Measurements from ENCODE around the gene TNRC6B. TPM values are rescaled to one million over a fixed set of nuclear protein-coding genes. Genes with fewer than 3 reads are reported as not detected.
A peak's percentile ranks its signal among the peaks of the same experiment; 100 is the strongest.
"Not testable (repeated sequence)": the region's sequence is repeated elsewhere in the genome, so short reads cannot be mapped to it uniquely, and the experiment has no call there.

TNRC6B gene
- total RNA-seq, 1 donor from 2014 or later, result 49.3 TPM

DNA sequence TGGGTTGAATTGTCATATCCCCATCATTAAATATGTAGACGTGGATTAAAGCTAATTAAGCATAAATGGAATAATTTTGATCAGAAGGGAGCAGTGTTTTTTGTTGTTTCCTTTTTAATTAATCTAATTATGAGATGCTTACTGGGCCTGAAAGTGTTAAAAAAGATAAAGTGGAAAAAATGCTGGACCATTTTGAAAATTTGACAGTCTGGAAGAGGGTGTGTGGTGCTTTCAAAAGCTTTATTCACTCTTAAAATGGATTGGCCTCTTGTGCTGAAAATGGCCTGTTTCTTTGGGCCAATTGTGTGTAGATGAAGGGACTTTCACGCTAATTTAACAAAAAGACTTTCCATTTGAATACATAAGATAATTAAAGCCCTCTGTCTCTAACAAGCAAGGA, 1.8 kb downstream of the TNRC6B start:
- DNase-seq, result no peak
- no peak for ATAC-seq
- intact Hi-C loops (cut with micrococcal nuclease), result no loop called here

DNA sequence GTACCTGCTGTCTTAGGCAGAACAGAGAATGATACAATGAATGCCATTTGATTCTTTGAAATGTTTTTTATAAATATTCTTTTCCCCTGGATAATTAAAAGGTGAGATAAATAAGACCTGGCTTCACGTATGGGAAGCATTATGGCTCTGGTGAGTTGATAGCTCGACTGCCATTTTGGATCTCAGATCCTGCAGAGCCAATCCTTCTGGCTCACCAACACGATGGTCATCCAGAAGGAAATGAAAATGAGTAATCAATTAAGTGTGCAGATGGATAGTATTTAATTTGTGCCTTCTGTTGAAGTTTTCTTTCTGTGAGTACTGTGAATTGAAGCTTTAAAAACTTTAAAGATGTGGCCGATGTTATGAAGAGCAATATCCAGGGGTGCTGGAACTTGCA, 2.7 kb downstream of the TNRC6B start:
- DNase-seq (no peak), ATAC-seq (no peak)
- intact Hi-C loops (cut with micrococcal nuclease), result no loop called here

DNA sequence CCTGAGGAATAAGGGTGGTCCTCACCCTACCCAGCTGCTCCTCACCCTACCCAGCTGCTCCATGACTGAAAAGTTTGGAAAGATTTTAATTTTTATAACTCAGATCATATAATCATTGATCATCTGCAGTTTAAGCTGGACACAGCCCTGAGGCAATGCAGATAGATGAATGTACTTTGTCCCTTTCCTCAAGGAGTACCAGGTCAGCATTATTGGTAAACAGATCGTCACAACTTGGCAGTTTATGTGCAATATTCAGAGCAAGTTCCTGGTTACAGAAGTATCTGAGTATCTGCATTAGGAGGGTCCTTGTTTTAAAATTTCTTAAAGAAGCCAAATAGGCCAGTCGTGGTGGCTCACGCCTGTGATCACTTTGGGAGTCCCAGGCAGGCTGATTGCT, 3.6 kb downstream of the TNRC6B start:
- intact Hi-C loops (cut with micrococcal nuclease), result no loop called here
- DNase-seq (no peak), ATAC-seq (no peak)

DNA sequence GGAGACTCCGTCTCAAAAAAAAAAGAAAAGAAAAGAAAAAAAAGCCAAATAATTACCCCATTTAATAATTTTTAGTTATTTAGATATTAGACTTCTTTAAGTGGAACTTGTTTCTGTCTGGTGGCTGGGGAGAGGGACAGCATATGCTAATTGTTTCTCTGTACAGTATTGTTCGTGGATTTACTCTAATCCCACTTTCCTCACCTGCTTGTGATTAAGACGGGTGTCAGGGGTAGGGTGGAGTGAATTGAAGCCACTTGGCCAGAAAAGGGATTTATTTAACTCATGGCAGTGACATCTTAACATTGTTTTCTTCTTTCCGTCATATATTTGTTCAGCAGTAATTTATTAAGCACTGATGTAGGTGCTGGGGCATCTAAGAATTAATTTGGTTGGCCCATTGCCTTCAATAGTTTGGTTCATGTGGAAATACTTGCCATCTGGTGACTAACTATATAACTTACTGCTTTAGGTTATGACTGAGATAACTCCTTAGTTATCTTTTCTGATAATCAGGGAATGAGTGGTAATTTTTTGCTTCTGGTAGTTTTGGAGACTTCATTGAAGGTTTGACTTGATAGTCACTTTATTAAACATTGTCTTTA, 4.6 kb downstream of the TNRC6B start:
- DNase-seq (no peak), ATAC-seq (no peak)
- intact Hi-C loops (cut with micrococcal nuclease), result no loop called here

DNA sequence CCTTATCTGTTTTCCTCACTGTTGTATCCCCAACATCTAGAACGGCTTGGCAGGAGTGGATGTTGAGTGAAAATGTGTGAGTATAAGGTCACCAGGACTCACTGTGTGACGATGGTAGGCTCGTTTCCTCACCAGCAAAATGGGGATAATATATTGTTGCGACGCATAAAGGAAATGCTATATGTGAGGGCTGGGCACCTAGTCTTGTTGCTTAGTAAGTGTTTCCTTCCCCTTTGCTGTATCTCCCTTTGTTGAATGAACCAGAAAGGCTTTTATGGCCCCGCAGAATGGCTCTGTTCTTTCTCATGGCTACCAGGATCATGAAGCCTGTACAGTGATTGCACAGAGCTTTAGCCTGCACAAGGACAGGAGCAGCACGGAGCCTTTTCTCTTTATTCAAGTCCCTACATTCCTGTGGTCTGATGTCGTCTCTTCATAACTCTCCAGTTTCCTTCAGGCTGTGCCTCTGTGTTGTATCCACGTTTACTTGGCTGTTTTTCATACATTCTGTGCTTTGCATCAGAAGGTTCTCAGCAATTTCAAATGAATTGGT, 5.4 kb downstream of the TNRC6B start:
- no peak for DNase-seq
- intact Hi-C loops (cut with micrococcal nuclease), result no loop called here
- peak; percentile 23 for ATAC-seq

DNA sequence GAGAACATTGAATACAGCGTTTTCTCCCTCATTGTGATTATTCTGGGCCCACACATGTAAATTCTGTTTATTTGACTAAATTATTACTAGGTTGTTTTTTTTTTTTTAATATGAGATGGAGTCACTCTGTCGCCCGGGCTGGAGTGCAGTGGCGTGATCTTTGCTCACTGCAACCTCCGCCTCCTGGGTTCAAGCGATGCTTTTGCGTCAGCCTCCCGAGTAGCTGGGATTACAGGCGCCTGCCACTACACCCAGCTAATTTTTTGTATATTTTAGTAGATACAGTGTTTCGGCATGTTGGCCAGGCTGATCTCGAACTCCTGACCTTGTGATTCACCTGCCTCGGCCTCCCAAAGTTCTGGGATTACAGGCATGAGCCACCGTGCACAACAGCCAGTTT, 5.9 kb downstream of the TNRC6B start:
- DNase-seq; ATAC-seq; intact Hi-C loops (cut with micrococcal nuclease): not testable (repeated sequence)

DNA sequence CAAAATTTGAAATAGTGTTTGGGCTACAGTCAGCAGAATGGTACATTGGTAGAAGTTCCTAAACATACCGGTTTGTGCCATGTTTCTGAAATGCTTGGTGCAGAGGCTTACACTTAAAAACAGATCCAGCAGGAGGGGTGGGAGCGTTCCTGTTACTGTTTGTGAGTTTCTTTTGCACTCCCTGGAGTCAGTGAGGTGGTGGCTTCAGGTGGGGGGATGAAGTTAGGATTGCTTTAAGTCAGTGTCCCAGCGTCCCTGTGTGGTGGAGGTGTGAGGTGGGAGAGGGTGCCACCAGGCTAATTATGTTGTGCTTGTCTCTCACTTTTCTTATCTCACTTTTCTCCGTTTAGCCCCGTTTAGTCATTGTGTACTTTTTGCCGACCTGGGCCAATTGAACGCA, 9.7 kb downstream of the TNRC6B start:
- DNase-seq (no peak), ATAC-seq (no peak)
- intact Hi-C loops (cut with micrococcal nuclease), result no loop called here

DNA sequence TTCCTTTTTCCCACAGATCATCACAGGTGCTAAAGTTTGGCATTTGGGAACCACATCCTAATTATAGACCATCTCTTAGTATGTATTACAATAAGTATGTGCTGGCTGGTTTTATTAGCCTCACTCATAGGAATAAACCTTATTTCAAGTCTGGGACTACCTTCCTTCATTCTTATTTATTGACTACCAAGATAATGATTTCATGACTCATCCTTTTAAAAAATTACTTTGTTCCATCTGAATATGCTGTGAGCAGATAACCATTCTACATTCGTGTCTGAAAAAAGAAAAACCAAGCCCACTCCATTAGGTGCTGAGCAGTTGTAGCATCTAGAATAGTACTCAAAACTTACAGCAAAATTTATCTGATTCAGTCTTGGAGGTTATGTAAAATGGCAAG, 12.3 kb downstream of the TNRC6B start:
- intact Hi-C loops (cut with micrococcal nuclease), result no loop called here
- no peak for ATAC-seq
- DNase-seq, result no peak

DNA sequence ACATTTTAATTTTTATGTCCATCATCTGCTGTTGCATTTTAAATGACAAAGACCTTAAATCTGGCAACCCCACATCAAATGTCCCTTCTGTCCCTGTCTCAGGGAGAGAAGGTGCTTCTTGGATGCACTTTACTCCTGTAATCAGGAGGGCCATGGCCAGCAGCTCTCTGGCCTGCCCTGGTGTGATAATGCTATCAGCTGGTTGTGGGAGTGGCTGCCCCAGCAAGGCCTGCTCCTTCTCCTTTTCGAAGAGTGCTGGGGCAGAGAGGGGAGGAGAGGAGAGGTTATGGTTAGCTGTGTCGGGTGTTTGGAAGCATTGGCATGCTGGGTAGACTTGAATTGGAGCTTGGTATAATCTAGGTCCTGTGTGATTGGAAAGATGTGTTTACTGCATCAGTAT, 12.8 kb downstream of the TNRC6B start:
- ATAC-seq, result peak; percentile 82
- intact Hi-C loops (cut with micrococcal nuclease), result no loop called here
- DNase-seq, result peak; percentile 54

DNA sequence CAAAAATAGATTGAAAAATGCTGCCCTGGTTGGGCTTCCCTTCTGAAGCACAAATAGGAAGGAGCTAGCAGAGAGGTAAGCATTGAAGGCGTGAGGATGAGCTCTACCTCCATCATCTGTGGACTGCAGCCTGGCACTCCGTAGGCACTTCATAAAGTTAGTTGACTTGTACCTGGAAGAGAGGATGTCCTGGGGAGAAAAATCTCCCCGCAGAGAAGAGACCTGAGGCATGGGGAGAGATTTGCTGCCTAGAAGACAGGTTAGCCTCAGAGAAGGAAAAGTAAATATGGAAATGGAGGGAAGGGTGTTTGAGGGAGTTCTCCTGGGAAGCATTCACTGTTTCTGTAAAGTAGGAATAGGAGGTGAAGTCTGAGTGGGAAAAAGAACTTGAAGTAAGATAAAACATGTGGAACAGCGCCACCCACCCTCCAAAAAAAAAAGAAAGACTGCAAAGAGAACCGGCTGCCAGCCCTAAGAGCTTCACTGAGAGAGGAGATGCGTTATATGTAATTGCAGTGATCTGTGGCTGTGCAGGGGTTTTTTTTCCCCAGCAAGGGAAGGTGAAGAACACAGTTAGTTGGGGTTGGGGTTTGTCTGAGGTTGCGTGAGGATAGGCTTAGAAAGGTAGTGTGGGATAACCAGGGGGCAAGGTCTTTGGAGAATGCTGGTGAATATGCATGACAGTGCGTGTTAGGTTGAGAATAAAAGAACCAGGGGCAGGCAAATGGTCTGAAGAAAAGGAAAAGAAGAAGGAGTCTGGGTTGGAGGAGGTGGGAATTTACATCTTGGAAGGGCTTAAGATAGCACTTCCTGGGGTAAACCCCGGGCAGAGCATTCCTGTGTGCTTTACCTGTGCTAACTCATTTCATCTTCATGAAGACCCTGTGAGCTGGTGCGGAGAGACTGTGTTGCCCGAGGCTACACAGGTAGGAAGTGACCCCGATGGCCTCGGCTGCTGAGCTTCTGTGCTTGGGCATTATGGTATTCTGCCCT, 16.0 kb downstream of the TNRC6B start:
- DNase-seq (no peak), ATAC-seq (peak; percentile 18)
- intact Hi-C loops (cut with micrococcal nuclease), result no loop called here

DNA sequence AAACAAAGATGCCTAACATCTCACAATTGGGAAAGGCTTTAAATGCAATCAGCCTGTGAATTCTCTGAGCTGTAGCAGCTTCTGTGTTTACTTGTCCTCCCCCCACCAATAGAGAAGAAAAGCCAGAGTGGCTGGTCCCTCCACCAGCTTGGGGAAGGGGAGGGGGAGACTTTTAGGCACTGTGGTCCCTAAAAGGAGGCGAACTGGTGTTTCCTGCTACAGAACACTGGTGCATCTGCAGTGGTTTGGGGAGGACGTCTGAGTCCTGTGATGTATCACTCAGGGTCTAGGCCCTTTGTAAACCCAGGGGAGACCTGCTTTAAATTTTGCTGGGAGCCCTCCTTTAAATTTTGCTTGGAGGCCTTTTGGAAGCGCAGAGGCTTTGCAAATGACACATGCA, 16.9 kb downstream of the TNRC6B start:
- intact Hi-C loops (cut with micrococcal nuclease), result no loop called here
- no peak for DNase-seq
- ATAC-seq, result no peak

DNA sequence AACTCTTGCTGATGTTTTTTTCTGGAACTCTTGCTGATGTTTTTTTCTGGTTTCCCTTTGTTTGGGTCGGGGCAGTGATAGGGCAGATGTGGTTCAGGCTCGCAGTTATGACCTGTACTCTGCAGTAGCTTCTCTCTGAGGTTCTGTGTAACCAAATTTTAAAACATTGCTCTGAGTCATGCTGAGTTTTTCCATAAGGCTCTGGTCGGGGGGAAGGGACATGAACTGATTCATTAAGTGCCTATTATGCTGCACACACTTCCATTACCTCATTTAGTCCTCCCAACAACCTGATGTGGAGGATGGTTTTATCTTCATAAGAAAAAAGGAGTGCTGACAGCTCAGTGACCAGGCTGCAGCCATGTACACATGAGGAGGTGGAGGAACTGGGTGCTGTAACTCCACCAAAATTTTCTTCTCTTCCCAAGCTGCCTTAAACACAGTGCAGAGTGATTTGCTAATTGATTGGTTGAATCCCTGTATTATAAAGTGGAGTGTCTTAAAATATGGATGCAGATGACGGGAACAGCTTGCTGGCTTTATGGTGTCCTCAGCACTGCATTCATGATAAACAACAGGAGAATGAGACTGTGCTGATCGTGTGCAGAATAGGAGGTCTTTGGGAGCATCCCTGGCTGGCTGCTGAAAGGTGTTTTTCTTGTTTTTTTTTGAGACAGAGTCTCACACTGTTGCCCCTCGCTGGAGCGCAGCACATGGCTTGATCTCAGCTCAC, 19.1 kb downstream of the TNRC6B start:
- peak; percentile 65 for ATAC-seq
- intact Hi-C loops (cut with micrococcal nuclease), result no loop called here
- no peak for DNase-seq

DNA sequence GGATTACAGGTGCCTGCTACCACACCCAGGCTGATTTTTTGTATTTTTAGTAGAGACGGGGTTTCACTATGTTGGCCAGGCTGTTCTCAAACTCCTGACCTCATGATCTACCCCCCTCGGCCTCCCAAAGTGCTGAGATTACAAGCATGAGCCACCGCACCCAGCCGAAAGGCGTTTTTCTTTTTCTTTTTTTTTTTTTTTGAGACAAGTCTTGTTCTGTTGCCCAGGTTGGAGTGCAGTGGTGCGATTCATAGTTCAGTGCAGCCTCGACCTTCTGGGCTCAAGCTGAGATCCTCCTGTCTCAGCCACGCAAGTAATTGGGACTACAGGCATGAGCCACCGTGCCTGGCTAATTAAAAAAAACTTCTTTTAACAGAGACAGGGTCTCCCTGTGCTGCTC, 19.7 kb downstream of the TNRC6B start:
- intact Hi-C loops (cut with micrococcal nuclease); DNase-seq: not testable (repeated sequence)
- ATAC-seq, result peak; percentile 6

DNA sequence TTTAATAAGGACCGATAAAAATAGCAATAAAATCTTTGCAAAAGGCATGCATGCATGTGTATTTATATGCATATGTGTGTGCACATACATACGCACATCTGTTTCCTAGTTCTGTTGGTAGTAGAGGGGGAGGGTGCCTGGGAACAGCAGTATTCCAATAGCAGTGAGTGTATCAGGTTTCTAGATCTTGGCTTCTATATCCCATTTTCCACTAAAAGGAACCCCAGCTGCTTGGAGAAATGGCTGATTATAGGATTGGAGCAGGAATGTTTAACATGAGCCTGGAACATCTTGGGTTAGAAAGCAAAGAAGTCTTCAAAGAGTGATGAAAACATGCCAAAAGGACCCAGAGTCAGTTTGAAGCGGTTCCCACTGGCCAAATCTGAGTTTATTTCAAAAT, 21.0 kb downstream of the TNRC6B start:
- DNase-seq (no peak), ATAC-seq (no peak)
- intact Hi-C loops (cut with micrococcal nuclease), result no loop called here

DNA sequence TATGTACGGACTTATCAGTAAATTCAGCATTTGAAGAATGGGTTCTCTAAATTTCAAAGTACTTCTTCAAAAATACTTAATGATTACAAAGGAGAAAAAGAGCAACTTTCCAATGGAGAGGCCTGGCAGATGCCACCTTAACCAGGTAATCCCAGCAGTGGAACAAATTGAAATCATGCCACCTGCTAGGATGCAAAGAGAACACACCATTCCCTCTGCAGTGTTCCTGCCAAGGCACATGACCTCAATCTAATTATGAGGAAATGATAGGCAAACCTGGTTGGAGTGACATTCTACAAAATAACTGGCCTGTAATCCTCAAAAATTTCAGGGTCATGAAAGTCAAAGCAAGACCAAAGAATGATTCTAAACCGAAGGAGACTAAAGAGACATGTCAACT, 21.5 kb downstream of the TNRC6B start:
- intact Hi-C loops (cut with micrococcal nuclease), result no loop called here
- ATAC-seq, result peak; percentile 22
- no peak for DNase-seq

DNA sequence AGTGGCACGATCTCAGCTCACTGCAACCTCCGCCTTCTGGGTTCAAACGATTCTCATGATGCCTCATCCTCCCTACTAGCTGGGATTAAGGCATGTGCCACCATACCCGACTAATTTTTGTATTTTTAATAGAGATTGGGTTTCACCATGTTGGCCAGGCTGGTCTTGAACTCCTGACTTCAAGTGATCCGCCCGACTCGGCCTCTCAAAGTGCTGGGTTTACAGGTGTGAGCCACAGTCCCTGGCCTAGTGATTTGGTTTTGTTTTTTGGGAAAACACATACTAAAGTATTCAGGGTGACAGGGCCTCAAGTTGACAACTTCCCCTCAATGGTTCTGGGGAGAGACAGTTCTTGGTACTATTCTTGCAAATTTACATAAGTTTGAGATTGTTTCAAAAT, 22.1 kb downstream of the TNRC6B start:
- ATAC-seq (no peak), DNase-seq (no peak)
- intact Hi-C loops (cut with micrococcal nuclease), result no loop called here

DNA sequence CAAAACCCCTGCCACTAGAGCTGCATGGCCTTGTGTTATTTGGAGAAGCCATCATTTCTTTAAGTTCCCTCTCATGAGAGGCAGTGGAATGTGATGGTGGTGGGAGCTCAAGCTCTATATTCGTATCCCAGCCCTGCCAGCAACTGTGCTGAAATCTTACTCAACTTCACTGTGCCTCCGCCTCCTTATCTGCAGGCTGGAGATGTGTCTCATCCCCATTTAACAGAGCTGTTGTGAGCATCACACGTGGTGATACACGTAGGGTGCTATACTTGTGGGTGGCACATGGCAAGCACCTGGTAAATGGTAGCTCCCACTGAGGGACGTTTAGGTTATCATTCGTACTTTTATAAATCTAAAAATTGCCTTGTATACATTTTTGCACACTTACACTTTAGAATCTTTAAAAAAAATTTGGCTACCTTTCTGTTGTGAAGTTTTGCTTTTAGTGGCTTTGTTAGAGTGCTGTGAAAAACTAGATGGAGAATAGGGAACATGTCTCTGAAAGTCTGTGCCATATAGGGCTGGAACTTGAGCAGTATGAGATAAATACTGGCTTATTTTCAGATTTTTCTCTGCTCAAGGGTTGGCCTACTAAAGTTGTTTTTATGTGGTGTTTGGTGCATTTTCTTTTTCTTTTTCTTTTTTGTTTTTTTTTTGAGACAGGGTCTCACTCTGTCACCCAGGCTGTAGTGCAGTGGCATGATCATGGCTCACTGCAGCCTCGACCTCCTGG, 23.2 kb downstream of the TNRC6B start:
- DNase-seq (no peak), ATAC-seq (no peak)
- intact Hi-C loops (cut with micrococcal nuclease), result no loop called here

DNA sequence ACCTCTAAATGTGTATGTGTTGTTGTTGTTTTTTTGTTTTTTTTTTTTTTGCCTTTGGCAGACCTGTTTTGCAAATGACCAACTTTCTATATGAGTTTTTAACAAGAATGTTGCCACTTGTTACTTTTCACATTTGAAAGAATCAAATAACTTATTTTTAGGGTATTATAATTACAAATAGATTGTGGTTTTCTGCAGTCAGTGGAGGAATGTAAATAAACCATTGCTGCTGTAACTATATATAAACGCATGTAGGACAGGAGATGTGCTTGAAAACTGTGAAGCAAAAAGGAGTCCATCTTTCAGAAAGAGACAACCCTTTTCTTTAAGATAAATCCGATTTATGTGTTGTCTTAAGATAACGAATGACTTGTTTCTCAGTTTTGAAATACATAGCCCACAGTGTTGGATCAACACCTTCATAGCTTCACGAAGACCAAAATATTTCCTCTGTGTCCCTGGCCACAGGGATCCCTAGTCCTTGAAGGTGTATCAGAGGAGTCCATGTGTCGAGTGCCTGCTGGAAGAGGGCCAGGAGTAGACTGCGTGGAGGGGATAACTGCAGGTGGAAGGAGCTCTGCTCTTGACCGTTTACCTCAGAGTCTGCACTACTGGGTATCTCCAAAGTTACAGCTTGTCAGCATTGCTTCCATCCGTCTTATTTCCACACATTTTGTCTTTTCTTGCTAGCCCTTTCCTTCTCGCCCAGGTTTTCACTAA, 24.7 kb downstream of the TNRC6B start:
- intact Hi-C loops (cut with micrococcal nuclease), result no loop called here
- no peak for ATAC-seq
- DNase-seq, result no peak

DNA sequence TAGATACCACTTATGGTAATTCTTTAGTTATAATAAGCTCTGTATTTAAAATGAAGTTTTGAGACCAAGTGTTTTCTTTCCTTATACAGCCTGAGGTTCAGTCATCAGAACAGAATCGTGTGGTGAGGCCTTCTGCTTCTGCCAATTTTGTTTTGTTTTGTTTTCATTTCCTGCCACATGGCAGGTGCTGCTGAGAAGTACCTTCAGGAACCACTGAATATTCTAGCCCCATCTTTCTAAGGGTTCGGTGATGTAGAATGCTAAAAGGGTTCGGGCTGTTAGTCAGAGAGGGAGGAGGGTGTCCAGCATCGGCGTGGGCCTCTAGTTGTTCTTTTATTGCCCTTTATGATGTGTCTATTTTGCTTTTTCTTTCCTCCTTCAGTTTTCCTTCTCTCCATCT, 25.8 kb downstream of the TNRC6B start:
- ATAC-seq (peak; percentile 9), DNase-seq (no peak)
- intact Hi-C loops (cut with micrococcal nuclease), result no loop called here
